ENCODE measurements around the gene GNAZ.
"Not testable (repeated sequence)": the region's sequence is repeated elsewhere in the genome, so short reads cannot be mapped to it uniquely, and the experiment has no call there.

The GNAZ gene

GRCh38 chr22:23122216-23122957 lies 52.1 kb downstream of the GNAZ start:
- DNase-seq = no peak

- no peak for DNase-seq
Observed at GRCh38 chr22:23122992-23123803, 52.9 kb downstream of the GNAZ start.

DNA sequence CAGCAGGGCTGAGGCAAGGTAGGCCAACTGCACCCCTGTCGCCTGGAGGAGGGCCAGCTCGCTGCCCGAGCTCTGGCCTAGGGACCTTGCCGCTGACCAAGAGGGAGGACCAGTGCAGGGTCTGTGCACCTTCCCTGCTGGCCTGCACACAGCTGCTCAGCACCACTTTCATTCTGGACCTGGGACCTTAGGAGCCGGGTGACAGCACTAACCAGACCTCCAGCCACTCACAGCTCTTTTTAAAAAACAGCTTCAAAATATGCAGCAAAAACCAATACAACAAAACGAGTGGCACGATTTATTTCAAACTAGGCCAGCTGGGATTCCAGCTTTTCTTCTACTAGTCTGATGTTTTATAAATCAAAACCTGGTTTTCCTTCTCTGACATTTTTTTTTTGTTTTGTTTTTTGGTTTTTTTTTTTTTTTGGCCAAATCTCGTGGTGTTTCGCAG lies 53.5 kb downstream of the GNAZ start:
- DNase-seq = no peak

GRCh38 chr22:23124611-23125511 lies 54.5 kb downstream of the GNAZ start:
- DNase-seq = no peak

DNA sequence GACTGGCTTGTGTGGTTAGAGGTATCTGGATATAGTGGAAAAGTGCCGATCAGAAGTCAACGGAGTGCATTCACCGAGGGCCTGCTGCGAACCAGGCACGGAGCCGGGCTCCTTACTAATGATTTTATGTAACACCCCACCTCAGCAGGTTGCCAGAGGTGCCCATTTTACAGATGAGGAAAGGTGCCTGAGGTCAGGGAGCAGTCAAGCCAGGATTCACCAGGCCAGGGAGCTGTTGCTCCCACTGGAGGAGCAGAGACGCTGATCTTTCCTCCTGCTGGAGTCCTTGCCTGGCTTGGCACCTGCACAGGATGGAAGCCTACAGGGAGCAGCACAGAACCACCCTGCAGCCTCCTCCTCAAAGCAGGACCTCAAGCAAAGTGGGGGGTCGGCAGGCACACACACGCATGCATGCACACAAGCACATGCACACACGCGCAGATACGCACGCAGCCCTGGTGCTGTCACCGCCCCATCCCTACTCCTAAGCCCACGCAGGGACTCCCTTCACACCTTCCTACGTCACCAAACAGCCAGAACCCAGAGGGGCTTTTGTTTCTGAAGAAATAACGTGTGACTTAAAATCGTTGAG lies 55.3 kb downstream of the GNAZ start:
- DNase-seq = no peak

DNA sequence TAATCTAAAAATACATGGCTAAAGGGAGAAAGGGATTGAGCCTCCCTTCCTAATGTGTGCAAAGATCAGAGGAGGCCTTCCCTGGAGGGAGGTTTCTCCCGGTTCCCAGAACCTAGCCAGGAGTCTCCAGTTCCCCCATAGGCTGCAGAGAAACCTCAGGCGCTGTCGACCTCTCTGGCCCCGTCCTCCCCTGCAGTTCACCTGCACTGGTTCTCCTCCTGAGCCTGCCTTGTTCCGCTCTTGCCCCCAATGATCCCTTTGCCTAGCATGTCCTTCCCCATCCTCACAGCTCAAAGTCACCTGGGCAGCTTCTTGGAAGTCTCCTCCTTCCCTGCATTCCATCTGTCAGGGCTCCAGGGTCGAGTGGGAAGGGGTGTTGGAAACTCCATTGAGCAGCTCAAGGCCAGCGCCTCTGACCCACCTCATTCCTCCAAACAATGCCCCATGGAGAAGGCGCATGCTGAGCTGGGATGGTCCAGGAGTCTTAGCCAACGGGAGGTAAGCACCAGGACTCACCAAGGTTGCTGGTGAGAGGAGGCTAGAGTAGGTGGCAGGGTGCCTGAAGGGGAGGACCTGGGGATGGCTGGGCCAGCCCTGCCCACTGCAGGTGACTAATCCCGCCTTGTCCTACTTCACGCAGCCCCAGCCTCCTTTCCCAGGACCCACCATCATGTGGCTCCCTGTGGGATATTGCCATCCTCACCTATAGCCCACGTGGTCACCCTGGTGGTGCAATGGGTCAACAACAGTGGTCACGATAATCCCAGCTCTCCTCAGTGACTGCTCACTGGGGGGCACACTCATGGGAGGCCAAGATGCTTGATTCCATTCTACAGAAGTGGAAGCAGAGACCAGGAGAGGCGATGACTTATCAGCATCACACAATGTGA lies 56.1 kb downstream of the GNAZ start:
- no peak for DNase-seq

DNA sequence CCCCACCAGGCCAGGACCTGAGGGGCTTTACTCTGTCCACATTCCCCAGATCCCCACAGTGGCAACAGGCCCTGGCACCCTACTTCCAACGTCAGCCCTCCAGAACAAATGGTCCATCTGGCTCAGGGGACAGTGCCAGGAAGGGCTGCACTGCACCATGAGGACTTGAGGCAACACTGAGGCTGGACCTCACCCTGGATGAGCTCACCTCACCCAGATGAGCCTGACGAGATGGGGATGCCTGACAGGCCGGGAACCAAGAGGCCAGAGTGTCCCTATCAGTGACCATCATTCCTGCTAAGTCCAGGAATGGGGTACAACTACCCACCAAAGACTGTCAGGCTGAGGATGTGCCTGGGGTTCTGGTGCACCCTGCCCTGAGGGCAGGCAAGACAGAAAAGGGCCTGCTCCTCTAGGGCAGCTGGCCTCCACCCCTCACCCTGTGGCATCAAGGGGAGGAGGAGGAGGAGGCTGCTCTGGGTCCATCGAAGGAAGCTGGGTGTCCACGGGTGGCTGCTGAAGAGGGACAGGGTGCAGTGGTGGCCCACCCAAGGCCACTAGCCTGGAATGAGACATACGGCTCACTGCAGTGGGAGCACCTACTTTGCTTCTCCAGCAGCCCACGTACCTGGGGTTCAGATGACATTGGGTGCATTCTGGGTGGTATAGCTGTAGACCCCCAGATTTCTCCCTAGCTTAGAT lies 56.9 kb downstream of the GNAZ start:
- DNase-seq = peak in 1 of 2 experiments; percentile 23

GRCh38 chr22:23127788-23128187 lies 57.5 kb downstream of the GNAZ start:
- no peak for DNase-seq

GRCh38 chr22:23128269-23129108 lies 58.2 kb downstream of the GNAZ start:
- DNase-seq = peak in 1 of 2 experiments; percentile 74

DNA sequence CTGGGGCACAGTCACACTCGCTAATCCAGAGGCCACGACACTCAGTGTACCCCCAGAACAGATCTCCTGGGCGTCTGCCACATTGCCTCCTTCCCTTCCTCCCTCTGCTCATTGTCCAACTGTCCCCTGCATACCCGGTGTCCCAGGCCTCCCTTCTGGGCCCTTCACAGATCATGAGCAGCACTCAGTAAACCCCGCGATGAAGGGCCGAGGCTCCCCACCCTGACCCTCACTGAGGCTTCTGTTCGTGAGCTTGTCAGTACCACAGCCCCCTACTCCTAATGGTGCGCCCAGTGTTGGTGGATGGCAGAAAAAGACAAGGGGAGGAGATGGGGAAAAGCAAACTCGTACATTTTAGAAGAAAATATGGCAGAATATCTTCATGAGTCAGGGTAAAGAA lies 58.8 kb downstream of the GNAZ start:
- no peak for DNase-seq

- no peak for DNase-seq
Observed at GRCh38 chr22:23130697-23131096, 60.4 kb downstream of the GNAZ start.

DNA sequence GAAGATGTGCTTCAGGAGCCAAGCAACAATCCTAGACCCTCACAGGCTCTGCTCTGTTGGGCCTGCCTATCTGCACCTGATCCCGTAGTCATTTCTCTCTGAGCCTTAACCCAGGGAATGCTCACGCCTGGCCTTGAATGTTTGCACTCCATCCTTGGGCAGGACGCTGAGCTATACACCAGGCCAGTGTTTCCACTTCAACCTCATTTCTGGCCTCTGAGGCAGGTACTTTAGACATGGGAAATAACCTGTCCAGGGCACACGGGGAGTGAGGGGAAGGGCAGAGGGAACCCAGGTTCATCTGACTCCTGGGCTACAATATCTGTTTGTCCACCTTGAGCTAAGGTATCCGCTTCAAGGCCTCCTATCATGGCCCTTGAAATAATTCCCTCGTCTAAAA lies 61.6 kb downstream of the GNAZ start:
- no peak for DNase-seq

DNA sequence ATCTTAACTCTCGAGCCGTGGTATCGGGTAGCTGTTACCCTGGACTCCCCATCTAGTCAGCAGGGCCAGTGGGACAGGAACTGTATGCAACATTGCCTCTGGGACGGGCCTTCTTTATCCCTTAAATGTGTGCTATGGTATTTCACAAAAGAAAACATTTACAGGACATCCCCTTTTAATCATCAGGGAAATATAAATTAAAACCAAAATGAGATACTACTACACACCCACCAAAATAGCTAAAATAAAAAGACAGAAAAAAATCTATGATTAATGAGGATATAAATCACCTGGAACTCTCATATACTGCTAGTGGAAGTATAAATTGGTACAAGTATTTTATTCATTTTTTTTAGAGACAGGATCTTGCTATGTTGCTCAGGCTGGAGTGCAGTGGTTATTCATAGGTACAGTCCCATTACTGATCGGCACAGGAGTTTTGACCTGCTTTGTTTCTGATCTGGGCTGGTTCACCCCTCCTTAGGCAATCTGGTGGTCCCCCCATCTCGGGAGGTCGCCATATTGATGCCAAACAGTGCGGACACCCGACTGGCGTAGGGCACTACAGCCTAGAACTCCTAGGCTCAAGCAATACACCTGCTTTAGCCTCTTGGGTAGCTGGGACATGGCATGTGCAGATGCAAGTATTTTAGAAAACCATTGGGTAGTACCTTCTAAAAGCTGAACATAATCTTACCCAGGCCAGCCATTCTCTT lies 62.2 kb downstream of the GNAZ start:
- no peak for DNase-seq

DNA sequence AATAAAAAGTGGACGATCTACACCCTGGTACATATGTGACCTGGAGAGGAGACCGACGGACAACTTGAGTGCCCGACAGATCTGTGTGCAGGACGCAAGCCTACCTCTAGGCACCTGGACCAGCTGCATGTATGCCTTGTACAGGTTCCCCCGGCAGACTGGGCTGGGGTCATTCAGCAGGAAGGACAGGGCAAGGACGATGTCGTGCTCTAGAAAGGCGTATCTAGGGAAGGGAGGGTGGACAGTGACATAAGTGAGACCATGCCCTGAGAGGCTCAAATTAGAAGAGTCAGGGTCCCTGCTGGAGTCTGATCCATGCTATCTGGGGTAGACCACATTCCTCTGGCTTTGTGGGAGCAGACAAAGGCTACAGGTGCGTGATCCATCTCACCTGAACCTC lies 63.6 kb downstream of the GNAZ start:
- no peak for DNase-seq

GRCh38 chr22:23136991-23137390 lies 66.7 kb downstream of the GNAZ start:
- DNase-seq = not testable (repeated sequence)

DNA sequence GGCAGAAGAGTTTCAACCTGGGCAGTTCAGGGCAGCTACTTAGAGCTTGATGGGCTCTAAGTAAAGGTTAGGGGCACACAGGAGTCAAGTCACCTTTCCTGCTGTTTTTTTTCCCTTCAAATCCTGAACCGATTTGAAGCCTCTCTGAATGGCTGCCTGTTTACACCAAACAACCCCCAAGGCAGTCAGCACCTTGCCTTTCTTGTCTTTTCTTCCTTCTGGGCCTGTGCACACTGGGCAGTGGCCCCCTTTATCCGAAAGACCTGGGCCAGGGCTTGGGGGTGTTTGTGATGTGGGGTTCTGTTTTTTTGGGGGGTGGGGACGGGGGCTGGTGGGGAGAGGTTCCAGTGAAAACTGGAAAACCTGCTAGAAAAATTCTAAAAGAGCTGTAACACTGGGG lies 67.1 kb downstream of the GNAZ start:
- no peak for DNase-seq

DNA sequence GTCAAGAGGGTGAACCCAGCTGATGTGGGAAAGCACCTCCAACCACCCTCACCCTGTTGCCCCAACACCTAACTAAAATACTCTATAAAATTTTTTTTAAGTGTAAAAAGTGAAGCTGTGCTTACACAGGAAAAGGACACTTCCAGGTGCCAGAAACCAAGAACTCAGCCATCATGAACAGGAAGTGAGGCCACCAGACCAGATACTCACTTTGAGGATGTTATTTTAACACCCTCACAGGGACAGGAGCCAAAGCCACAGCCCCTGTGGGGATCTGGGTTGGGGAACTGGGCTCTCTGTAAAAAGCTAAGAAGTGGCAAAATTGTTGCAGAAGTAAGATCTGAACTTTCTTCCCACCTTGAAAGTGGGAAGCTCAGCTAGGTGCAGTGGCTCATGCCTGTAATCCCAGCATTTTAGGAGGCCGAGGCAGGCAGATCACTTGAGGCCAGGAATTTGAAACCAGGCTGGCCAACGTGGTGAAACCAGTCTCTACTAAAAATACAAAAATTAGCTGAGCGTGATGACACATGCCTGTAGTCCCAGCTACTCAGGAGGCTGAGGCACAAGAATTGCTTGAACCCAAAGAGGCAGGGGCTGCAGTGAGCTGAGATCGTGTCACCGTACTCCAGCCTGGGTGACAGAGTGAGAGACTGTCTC lies 67.7 kb downstream of the GNAZ start:
- no peak for DNase-seq

- DNase-seq = no peak
Observed at GRCh38 chr22:23138584-23139435, 68.5 kb downstream of the GNAZ start.
